ENCODE results near the gene GRM8.

Gene GRM8

GRCh38 chr7:127153315-127153714 lies 99.4 kb downstream of the GRM8 start:
- WGBS, 2 experiments: 96 to 97% methylated on average over 3 of the region's 3 CpGs
- H3K4me3 ChIP-seq (ENCODE audit: insufficient read depth, low read depth, low read length): no peak overlapping the region
- no peaks in the 10 kb centered on the region for H3K27me3 ChIP-seq (ENCODE audit: control insufficient read depth, insufficient read depth, low read length, poor library complexity, severe bottlenecking)
- no peaks in the 10 kb centered on the region for H3K4me1 ChIP-seq (ENCODE audit: control insufficient read depth, insufficient read depth, low read length)
- H3K9me3 ChIP-seq (ENCODE audit: control insufficient read depth, low read length): no peaks in the 10 kb centered on the region
- H3K27ac ChIP-seq (ENCODE audit: insufficient read depth, low read depth, low read length, poor library complexity, severe bottlenecking): no peak overlapping the region
- no peaks in the 10 kb centered on the region for H3K36me3 ChIP-seq (ENCODE audit: control insufficient read depth, insufficient read depth, low read length)

- H3K27ac ChIP-seq (ENCODE audit: insufficient read depth, low read depth, low read length, poor library complexity, severe bottlenecking): no peak overlapping the region
- H3K4me1 ChIP-seq (ENCODE audit: control insufficient read depth, insufficient read depth, low read length): no peaks in the 10 kb centered on the region
- H3K27me3 ChIP-seq (ENCODE audit: control insufficient read depth, insufficient read depth, low read length, poor library complexity, severe bottlenecking): no peaks in the 10 kb centered on the region
- no peak overlapping the region for H3K4me3 ChIP-seq (ENCODE audit: insufficient read depth, low read depth, low read length)
- no peaks in the 10 kb centered on the region for H3K9me3 ChIP-seq (ENCODE audit: control insufficient read depth, low read length)
- H3K36me3 ChIP-seq (ENCODE audit: control insufficient read depth, insufficient read depth, low read length): no peaks in the 10 kb centered on the region
Observed at GRCh38 chr7:127152423-127152822, 100.3 kb downstream of the GRM8 start.

DNA sequence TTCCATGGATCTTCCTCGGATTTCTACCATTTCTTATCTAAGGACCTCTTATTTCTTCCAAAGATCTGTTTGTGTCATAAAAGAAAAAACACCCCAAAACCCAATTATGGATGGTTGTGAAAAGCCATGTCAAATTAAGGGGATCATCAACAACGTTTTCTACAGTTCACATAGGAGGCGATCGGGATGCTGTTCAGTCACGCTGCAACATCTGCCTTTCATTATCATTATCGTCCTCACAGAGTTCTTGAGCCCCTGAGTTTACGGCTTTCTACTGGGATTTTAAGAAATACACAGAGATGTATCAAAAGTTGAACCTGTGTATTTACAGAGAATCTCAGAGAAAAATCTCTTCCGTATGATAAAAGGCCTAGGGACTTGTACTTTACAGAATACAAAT lies 101.4 kb downstream of the GRM8 start:
- H3K9me3 ChIP-seq (ENCODE audit: control insufficient read depth, low read length): no peaks in the 10 kb centered on the region
- H3K27me3 ChIP-seq (ENCODE audit: control insufficient read depth, insufficient read depth, low read length, poor library complexity, severe bottlenecking): no peaks in the 10 kb centered on the region
- H3K27ac ChIP-seq (ENCODE audit: insufficient read depth, low read depth, low read length, poor library complexity, severe bottlenecking): no peak overlapping the region
- no peaks in the 10 kb centered on the region for H3K36me3 ChIP-seq (ENCODE audit: control insufficient read depth, insufficient read depth, low read length)
- 91 to 93% methylated on average over 8 of the region's 8 CpGs for WGBS, 2 experiments
- no peaks in the 10 kb centered on the region for H3K4me1 ChIP-seq (ENCODE audit: control insufficient read depth, insufficient read depth, low read length)
- H3K4me3 ChIP-seq (ENCODE audit: insufficient read depth, low read depth, low read length): no peak overlapping the region

DNA sequence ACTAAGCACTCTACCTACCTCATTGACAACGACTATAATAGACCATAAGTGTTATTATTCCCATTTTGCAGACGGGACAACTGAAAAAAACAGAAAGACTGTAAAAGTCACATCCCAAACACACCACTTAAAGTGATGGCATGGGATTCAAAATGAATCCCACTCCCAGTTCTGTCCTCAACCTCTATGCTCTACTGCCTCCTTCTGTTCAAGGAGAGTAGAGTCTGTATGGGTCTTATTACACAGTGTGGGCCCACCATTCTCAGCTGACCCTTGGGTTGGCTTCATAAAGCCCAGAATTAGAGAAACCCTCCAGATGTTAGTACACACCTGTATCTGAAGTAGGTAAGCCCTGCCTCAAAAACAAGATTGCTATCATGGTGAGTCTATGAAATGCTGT lies 102.2 kb downstream of the GRM8 start:
- Histone ChIP-seq H3K4me1 (ENCODE audit: control insufficient read depth, insufficient read depth, low read length) (no peaks in the 10 kb centered on the region), H3K4me3 (ENCODE audit: insufficient read depth, low read depth, low read length) (no peak overlapping the region), H3K27me3 (ENCODE audit: control insufficient read depth, insufficient read depth, low read length, poor library complexity, severe bottlenecking) (no peaks in the 10 kb centered on the region), H3K27ac (ENCODE audit: insufficient read depth, low read depth, low read length, poor library complexity, severe bottlenecking) (no peak overlapping the region), H3K9me3 (ENCODE audit: control insufficient read depth, low read length) (no peaks in the 10 kb centered on the region), H3K36me3 (ENCODE audit: control insufficient read depth, insufficient read depth, low read length) (no peaks in the 10 kb centered on the region)
- WGBS, 2 experiments: 69 to 70% methylated on average over 2 of the region's 2 CpGs

DNA sequence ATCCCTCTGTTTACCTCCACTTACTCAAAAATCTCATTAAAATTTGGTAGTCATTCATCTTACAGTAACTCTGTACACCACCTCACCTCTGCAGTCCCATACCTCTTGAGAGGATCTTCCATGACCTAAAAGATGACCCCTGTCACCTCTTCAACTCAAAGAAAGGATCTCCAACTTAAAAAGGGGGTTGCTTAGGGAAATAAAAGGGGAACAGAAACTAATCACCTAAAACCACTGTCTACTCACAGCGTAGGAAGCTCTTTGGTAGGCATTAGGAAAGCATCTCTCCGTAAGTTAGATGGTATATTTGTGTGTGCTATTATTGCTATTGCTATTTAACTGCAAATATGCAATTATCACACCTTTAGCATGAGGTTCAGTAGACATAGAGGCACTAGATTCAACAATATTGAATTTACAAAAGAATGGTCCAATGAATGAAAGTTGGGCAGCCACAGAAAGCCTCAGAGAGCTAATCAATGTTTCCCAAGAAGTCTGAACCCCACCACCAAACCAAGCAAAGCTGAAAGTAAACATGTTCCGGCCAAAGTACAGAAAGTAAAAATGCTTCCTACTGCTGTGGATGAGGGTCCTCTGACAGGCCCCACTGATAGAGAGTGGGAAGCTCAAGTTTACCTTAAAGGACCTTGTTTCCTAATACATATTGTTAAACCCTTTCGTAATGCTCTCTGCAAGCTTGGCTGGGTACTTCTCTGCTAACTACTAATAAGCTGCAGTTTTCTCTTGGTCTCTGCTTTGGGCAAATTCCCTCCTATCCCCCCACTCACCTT lies 105.8 kb downstream of the GRM8 start:
- no peaks in the 10 kb centered on the region for H3K27me3 ChIP-seq (ENCODE audit: control insufficient read depth, insufficient read depth, low read length, poor library complexity, severe bottlenecking)
- H3K4me3 ChIP-seq (ENCODE audit: insufficient read depth, low read depth, low read length): no peak overlapping the region
- 94 to 95% methylated on average over 2 to 4 of the region's 4 CpGs for WGBS, 2 experiments
- no peak overlapping the region for H3K27ac ChIP-seq (ENCODE audit: insufficient read depth, low read depth, low read length, poor library complexity, severe bottlenecking)
- H3K36me3 ChIP-seq (ENCODE audit: control insufficient read depth, insufficient read depth, low read length): no peaks in the 10 kb centered on the region
- H3K4me1 ChIP-seq (ENCODE audit: control insufficient read depth, insufficient read depth, low read length): no peaks in the 10 kb centered on the region
- H3K9me3 ChIP-seq (ENCODE audit: control insufficient read depth, low read length): no peaks in the 10 kb centered on the region

DNA sequence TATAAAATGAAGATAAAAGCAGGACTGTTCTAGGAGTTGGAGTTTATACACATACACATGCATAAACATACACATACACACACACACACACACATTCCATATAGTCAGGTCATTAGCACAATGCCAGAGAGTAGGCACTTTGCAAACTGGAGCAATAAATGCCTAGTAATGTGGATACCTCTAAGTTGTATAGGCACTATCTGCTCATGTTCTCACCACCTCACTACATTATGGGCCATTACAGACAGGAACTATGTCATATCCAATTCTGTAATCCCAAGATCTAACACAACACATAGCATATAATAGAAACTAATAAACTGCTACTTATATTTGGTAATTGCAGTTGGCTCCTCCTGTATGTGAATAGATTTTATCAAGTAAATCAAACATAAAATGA lies 115.6 kb downstream of the GRM8 start:
- H3K27me3 ChIP-seq (ENCODE audit: control insufficient read depth, insufficient read depth, low read length, poor library complexity, severe bottlenecking): no peaks in the 10 kb centered on the region
- no peaks in the 10 kb centered on the region for H3K36me3 ChIP-seq (ENCODE audit: control insufficient read depth, insufficient read depth, low read length)
- no peaks in the 10 kb centered on the region for H3K4me1 ChIP-seq (ENCODE audit: control insufficient read depth, insufficient read depth, low read length)
- H3K27ac ChIP-seq (ENCODE audit: insufficient read depth, low read depth, low read length, poor library complexity, severe bottlenecking): no peak overlapping the region
- no peaks in the 10 kb centered on the region for H3K9me3 ChIP-seq (ENCODE audit: control insufficient read depth, low read length)
- no peak overlapping the region for H3K4me3 ChIP-seq (ENCODE audit: insufficient read depth, low read depth, low read length)

DNA sequence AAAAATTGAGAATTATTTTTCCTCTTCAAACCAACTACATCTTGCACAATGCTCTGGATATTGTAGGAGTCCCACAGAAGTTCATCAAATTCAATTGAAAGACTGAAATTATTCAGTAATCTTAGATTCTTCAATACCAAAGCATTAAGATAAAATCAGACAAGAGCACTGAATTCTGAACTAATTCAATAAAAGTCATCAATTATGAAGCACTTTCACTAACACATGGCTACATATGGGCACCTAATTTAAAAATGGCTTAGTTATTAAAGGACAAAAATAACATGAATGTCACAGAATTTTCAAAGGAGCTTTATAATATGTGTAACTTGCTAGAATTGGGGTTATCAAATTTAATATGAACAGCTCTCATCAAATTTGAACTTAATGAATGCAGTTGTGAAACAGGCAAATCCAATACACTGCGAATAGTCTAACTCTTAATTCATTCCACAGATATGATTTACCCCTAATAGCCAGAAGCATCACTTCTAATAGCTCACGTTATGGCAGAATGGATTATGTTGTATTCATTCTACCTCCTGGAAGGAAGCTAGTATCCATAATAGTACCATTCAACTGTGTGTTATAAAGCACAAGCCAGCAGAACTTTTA lies 116.8 kb downstream of the GRM8 start:
- Histone ChIP-seq H3K27me3 (ENCODE audit: control insufficient read depth, insufficient read depth, low read length, poor library complexity, severe bottlenecking) (no peaks in the 10 kb centered on the region), H3K9me3 (ENCODE audit: control insufficient read depth, low read length) (no peaks in the 10 kb centered on the region), H3K27ac (ENCODE audit: insufficient read depth, low read depth, low read length, poor library complexity, severe bottlenecking) (no peak overlapping the region), H3K4me1 (ENCODE audit: control insufficient read depth, insufficient read depth, low read length) (no peaks in the 10 kb centered on the region), H3K36me3 (ENCODE audit: control insufficient read depth, insufficient read depth, low read length) (no peaks in the 10 kb centered on the region), H3K4me3 (ENCODE audit: insufficient read depth, low read depth, low read length) (no peak overlapping the region)
- WGBS, 2 experiments: 91 to 98% methylated on average over 1 to 2 of the region's 2 CpGs

DNA sequence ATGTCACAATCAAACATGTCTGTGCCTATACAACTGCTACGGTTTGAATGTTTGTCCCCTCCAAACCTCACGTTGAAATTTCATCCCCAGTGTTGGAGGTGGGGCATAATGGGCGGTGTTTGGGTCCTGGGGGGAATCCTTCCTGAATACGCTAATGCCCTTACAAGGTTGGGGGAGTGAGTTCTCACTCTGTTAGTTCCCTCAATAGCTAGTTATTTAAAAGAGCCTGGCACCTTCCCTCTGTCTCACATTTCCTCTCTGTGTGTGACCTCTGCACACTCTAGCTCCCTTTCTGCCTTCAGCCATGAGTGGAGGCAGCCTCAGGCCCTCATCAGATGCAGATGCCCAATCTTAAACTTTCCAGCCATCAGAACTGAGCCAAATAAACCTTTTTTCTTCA lies 129.5 kb downstream of the GRM8 start:
- no peaks in the 10 kb centered on the region for H3K36me3 ChIP-seq (ENCODE audit: control insufficient read depth, insufficient read depth, low read length)
- H3K9me3 ChIP-seq (ENCODE audit: control insufficient read depth, low read length): no peaks in the 10 kb centered on the region
- no peak overlapping the region for H3K27ac ChIP-seq (ENCODE audit: insufficient read depth, low read depth, low read length, poor library complexity, severe bottlenecking)
- H3K4me3 ChIP-seq (ENCODE audit: insufficient read depth, low read depth, low read length): no peak overlapping the region
- H3K4me1 ChIP-seq (ENCODE audit: control insufficient read depth, insufficient read depth, low read length): no peaks in the 10 kb centered on the region
- WGBS, 2 experiments: 64 to 74% methylated on average over 4 of the region's 4 CpGs
- no peaks in the 10 kb centered on the region for H3K27me3 ChIP-seq (ENCODE audit: control insufficient read depth, insufficient read depth, low read length, poor library complexity, severe bottlenecking)

DNA sequence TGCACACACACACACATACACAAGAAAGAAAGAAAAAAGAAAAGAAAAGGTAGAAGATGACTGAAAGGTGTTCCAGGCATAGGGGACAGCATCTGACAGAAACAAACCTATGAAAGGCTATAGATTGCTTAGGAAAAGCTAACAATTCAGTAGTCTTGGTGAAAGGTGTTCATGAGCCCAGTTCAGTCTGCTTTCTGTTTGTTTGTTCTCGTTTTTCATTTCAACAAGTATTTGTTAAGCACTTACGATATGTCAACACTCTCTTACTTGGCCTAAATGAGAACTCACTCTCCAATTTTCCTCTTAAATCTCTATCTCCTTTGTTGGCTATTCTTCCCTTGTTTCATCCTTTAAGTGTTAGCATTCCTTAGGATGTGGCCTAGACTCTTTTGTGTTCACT lies 133.2 kb downstream of the GRM8 start:
- Histone ChIP-seq H3K4me1 (ENCODE audit: control insufficient read depth, insufficient read depth, low read length) (no peaks in the 10 kb centered on the region), H3K36me3 (ENCODE audit: control insufficient read depth, insufficient read depth, low read length) (no peaks in the 10 kb centered on the region), H3K27me3 (ENCODE audit: control insufficient read depth, insufficient read depth, low read length, poor library complexity, severe bottlenecking) (no peaks in the 10 kb centered on the region), H3K9me3 (ENCODE audit: control insufficient read depth, low read length) (no peaks in the 10 kb centered on the region), H3K4me3 (ENCODE audit: insufficient read depth, low read depth, low read length) (no peak overlapping the region), H3K27ac (ENCODE audit: insufficient read depth, low read depth, low read length, poor library complexity, severe bottlenecking) (no peak overlapping the region)
- WGBS, 2 experiments: 94 to 95% methylated on average over 2 of the region's 2 CpGs

DNA sequence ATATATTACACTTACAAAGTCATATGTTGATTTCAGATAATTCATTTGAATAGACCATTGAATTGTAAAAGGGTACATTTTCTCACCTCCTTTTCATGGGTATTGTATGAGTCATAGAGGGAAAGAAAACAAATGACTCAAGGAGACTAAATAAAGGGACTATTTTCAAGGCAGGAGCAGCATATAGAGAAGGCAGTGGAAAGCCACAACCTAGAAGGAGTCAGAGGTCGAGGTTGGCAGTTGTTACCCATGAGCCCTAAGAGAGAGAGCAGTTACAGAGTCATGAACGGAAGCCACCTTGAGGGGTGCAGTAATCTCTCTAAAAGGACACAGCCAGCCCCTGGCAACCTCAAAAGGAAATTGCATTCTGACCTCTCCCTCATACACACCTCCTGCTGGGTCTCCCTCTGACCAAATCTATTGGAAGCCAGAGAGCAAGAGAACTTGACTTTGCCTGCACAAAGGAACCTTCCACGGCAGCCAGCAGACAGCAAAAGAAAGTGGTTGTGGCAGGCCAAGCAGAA lies 137.9 kb downstream of the GRM8 start:
- Histone ChIP-seq H3K4me3 (ENCODE audit: insufficient read depth, low read depth, low read length) (no peak overlapping the region), H3K4me1 (ENCODE audit: control insufficient read depth, insufficient read depth, low read length) (no peaks in the 10 kb centered on the region), H3K9me3 (ENCODE audit: control insufficient read depth, low read length) (no peaks in the 10 kb centered on the region), H3K27me3 (ENCODE audit: control insufficient read depth, insufficient read depth, low read length, poor library complexity, severe bottlenecking) (no peaks in the 10 kb centered on the region), H3K27ac (ENCODE audit: insufficient read depth, low read depth, low read length, poor library complexity, severe bottlenecking) (no peak overlapping the region), H3K36me3 (ENCODE audit: control insufficient read depth, insufficient read depth, low read length) (no peaks in the 10 kb centered on the region)
- WGBS, 2 experiments: 54 to 73% methylated on average over 3 of the region's 3 CpGs
